GM21526 (cell line): ENCODE results near the gene AMOTL1.
"Not testable (repeated sequence)": the region's sequence is repeated elsewhere in the genome, so short reads cannot be mapped to it uniquely, and the experiment has no call there.

ENCODE experiments used
- ATAC-seq: cut with Tn5 transposase; IDR thresholded peaks from one replicate; pipeline ENCODE4 v1.9.1; 2021; ENCODE audit warnings: moderate library complexity; ENCODE audit not compliant: unreplicated experiment, low FRiP score

The AMOTL1 gene

DNA sequence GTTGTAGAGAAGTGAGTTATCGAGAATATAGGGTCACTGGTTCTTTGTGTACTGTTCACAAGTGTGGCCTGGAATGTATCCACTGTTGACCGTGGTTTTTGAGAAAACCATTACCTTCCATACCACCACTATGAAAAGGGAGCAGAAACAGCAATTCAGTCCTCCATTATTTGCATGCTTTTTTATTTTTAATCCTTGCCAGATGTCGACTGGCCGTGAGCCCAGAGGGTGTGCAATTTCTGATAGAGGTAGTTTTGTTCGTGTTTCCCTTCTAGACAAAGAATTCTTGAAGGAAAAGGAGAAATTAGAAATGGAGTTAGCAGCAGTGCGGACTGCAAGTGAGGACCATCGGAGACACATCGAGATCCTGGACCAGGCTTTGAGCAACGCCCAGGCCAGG, 81.7 kb downstream of the AMOTL1 start:
- no peak for ATAC-seq

- ATAC-seq: no peak
Measured at GRCh38 chr11:94851864-94852636, 83.9 kb downstream of the AMOTL1 start.

GRCh38 chr11:94853288-94853687, 85.1 kb downstream of the AMOTL1 start:
- not testable (repeated sequence) for ATAC-seq

GRCh38 chr11:94853836-94854235, 85.7 kb downstream of the AMOTL1 start:
- no peak for ATAC-seq

DNA sequence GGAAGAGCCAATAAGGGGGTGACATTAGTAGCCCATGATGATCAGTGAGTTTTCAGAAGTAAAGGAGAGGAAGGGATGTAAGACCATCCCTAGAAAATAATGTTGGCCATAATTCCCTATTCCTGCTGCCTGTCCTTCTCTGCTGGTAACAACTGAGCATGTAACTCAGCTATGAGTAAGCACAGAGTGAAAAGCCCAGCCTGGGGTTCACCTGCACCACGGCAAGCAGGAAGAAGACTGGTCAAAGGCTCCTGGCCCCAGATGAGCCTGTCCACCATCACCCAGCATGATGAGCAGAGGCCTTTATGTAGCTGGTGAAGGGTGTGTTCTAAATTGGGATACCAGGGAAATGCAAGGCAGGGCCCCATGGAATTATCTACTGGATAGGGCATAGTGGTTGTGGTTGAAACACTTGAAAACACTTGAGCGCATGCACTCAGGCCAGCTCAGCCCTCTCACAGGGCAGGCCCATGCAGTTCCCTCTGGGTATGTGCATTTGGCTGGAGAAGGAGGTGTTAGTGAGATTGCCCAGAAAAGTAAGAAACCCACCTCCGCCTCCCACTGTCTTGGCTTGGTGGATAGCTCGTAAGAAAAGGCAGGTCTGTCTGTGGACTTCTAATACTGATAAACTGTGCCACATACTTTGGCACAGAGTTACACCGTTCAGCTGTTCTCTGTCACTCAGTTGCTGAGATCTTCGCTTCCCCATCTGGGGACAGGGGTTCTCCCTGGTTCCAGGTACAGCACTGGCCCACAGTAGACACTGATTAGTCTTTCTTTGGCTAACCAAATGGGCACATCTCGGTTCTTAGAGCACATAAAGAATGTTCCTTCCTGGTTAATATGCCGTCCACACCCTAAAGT, 86.8 kb downstream of the AMOTL1 start:
- no peak for ATAC-seq

DNA sequence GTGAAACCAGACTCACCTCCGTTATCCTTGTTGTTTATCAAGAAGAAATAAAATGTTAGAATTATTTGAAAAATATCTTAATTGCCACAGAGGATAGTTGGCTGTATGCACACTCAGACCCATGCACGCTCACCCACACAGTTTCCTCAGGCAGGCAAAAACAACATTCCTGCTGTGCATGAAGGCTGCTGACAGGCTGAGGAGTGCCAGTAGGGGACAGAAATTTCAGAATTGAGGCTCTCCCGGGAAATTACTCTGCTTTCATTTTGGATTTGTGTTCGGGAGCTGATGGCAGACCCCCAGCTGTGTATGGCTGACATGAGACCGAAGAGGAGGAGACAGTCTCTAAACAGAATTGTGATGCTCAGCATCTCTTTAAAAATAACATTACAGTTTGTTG, 87.5 kb downstream of the AMOTL1 start:
- ATAC-seq: no peak

- ATAC-seq: no peak
Measured at GRCh38 chr11:94856443-94856842, 88.3 kb downstream of the AMOTL1 start.

GRCh38 chr11:94857337-94857736, 89.2 kb downstream of the AMOTL1 start:
- no peak for ATAC-seq

- no peak for ATAC-seq
Measured at GRCh38 chr11:94858012-94858705, 90.0 kb downstream of the AMOTL1 start.

GRCh38 chr11:94860333-94860732, 92.2 kb downstream of the AMOTL1 start:
- no peak for ATAC-seq

DNA sequence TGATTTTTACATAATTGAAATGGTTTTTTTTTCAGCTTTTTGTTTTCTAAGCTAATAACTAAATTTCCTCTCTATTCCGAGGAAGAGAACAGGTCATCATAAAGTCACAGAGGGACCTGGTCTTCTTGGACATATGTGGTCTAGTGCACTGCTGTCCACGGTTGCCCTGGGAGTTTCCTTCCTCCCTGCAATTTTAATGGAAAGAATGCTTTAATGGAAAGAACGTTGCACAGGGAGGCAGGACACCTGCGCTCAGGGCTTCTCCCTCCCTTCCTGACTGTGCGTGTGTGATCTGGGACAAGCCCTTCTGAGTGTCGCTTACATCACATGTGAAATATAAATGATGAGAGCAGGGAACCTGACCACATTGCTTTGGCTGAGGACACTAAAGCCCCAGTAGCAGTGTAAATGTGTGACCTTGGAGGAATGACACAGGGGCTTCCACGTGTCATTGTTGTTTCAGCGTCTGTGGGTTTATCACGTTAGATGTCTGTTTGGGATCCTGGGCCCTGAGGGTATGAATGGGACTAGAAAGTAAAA, 93.2 kb downstream of the AMOTL1 start:
- ATAC-seq: no peak

DNA sequence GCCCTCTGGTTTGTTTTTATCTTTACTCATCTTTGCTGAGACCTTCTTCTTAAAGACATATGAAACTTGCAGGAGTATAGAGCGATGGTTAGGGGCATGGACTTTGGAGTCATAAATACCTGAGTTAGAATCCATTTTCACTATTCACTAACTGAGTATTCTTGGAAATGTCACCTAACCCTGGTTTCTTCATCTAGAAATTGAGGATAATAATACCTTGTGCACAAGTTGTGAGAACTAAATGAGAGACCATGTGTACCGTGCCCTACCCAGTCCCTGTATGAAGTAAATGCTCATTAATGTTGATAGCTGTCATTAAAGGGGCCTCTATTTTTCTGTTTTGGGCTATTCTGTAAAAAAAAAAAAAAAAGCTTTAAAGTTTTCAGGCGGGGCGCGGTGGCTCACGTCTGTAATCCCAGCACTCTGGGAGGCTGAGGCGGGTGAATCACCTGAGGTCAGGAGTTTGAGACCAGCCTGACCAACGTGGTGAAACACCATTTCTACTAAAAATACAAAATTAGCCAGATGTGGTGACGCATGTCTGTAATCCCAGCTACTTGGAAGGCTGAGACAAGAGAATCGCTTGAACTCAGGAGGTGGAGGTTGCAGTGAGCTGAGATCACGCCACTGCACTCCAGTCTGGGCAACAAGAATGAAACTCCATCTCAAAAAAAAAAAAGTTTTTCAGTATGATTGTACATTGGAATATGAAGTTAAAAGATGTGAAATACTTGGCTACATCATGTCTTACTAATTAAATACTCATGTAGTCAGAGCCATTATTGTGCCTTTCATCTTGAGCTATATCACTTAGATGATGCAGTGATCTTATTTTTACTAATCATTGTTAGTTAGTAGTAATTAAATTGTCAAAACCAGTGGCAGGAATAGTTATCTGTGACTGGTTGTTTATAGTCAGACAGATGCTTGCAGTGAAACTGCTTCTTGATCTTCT, 95.0 kb downstream of the AMOTL1 start:
- no peak for ATAC-seq

GRCh38 chr11:94864506-94865045, 96.4 kb downstream of the AMOTL1 start:
- ATAC-seq: no peak

GRCh38 chr11:94866231-94866822, 98.2 kb downstream of the AMOTL1 start:
- no peak for ATAC-seq

GRCh38 chr11:94866936-94867795, 99.0 kb downstream of the AMOTL1 start:
- ATAC-seq: no peak

- ATAC-seq: no peak
Measured at GRCh38 chr11:94868468-94868867, 100.3 kb downstream of the AMOTL1 start.

- no peak for ATAC-seq
Measured at GRCh38 chr11:94869186-94869585, 101.0 kb downstream of the AMOTL1 start.

GRCh38 chr11:94870422-94870821, 102.3 kb downstream of the AMOTL1 start:
- ATAC-seq: no peak
